ENCODE results near the gene PHLDA2.
A peak's percentile ranks its signal among the peaks of the same experiment; 100 is the strongest.
"Not testable (repeated sequence)": the region's sequence is repeated elsewhere in the genome, so short reads cannot be mapped to it uniquely, and the experiment has no call there.

The PHLDA2 gene

GRCh38 chr11:2912498-2912897, 16.7 kb downstream of the PHLDA2 start:
- DNase-seq = no peak

- no peak for DNase-seq
Measured at GRCh38 chr11:2911785-2912391, 17.3 kb downstream of the PHLDA2 start.

DNA sequence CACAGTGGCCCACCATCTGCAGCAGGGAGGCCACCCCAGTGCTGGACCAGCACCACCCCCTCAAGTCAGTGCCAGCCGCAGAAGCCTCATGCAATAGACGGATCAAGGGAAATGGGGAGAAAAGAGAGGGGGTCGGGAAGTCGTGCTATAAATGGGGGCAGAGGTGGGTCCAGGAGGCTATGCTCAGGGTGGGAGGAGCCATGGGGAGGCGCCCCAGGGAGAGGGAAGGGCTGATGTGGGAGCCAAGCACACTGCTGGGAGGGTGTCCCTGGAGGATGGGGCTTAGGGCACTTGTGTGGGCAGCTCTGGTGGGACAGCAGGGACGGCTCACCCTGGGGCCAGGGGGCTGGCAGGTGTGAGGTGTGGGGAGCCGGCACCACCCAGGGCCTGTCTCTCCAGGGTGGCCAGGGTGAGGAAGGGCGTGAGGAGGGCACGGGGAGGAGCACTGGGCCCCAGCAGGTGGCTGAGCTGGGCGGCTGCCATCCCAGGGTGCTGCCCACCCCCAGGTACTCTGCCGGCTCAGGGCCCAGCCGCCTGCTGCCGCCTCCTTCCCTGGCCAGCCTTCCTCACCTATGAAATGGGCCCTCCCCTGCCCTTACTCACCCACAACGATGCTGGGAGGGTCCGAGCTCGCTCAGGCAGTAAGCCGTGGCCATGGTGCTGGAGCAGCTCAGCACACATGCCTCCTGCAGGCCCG, 18.0 kb downstream of the PHLDA2 start:
- no peak for DNase-seq

DNA sequence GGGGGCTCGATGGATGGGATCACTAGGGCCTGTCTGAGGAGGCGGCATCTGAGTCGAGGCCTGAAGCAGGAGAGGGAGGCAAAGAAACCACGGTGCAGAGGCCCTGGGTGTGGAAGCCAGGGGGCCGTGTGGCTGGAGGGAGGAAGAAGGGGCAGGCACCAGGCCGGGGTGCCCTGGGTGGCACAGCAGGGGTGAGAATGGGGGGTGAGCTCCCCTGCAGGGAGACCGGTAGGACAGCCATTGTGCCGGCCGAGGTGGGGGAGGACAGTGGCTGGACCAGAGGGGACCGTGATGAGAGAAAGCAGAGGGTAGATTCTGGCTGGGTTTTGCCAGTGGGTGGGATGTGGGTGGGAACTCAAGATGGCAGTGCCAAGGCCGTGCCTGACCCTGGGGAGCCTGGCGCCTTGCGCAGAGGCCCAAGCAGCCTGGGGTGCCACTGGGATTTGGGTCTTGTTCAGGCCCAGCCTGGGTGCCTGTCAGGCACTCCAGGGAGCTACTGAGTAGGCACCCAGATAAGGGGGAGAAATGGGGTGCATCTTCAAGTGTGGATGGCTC, 18.7 kb downstream of the PHLDA2 start:
- DNase-seq = no peak

GRCh38 chr11:2909133-2909902, 19.9 kb downstream of the PHLDA2 start:
- DNase-seq = no peak

DNA sequence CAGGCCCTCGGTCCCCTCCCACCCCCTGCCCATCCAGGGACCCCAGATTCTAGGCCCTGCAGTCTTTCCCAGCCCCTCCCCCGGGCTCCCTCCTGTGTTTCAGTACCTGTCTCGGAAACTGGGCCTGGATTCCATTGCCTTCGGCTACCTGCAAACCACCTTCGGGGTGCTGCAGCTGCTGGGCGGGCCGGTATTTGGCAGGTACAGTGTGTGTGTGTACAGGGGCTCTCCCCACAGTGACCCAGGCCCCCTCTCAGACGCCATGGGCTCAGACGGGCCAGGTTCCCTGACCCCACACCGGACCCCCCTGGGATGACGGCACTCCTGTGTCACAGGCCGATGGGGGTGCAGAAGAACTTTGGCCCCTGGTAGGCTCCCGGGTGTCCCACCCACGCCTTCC, 21.1 kb downstream of the PHLDA2 start:
- no peak for DNase-seq

GRCh38 chr11:2905299-2905698, 23.9 kb downstream of the PHLDA2 start:
- not testable (repeated sequence) for DNase-seq

- DNase-seq = no peak
Measured at GRCh38 chr11:2904153-2905052, 24.8 kb downstream of the PHLDA2 start.

DNA sequence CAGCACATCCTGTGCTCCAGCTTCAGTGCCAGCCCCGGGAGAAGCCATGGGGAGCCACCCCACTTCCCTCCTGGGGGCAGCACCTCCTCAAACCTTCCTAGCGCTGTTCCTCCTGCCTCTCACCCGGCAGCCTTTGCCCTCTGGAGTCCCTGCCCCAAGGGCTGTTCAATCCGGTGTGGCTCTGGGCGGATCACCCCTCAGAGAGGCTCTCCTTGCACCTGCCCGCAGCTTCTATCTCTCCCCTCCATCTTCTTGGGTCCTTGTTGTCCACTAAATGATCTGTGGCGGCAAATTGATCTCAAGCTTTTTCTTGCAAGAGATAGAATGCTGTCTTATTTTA, 25.6 kb downstream of the PHLDA2 start:
- DNase-seq = no peak

DNA sequence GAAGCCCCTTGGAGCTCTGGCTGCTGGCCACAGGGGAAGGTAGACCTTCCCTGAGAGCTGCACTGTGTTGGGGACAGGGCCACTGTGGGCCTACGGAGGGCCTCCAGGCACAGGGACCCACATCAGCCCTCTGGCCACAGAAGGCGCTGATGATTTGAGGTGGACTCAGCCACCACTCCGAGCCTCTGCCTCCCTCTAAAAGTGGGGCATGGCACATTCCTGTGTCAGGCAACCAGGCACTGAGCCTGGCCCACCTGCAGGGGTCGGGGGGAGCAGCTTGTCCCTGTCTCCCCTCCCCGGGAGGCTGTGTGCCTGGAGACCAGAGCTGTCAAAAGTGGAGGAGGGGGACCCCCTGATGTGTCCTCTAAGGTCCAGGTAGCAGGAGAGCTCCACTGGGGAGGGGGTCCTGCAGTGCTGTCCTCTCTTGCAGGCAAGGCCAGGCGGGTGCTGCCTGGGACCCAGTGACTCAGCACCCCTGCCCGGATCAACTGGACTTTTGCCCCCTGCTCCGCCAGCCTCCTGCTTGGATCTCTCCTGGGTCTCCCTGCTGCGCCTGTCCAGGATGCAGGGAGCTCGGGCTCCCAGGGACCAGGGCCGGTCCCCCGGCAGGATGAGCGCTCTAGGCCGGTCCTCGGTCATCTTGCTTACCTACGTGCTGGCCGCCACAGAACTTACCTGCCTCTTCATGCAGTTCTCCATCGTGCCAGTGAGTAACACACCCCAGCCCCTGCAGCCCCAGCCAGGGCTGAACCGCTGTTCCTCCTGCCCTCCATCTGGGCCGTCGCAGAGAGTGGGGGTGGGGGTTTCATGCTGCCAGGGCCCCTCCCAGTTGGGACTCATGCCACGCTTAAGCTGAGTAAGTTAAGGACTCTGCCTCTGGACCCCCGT, 26.2 kb downstream of the PHLDA2 start:
- DNase-seq = no peak

DNA sequence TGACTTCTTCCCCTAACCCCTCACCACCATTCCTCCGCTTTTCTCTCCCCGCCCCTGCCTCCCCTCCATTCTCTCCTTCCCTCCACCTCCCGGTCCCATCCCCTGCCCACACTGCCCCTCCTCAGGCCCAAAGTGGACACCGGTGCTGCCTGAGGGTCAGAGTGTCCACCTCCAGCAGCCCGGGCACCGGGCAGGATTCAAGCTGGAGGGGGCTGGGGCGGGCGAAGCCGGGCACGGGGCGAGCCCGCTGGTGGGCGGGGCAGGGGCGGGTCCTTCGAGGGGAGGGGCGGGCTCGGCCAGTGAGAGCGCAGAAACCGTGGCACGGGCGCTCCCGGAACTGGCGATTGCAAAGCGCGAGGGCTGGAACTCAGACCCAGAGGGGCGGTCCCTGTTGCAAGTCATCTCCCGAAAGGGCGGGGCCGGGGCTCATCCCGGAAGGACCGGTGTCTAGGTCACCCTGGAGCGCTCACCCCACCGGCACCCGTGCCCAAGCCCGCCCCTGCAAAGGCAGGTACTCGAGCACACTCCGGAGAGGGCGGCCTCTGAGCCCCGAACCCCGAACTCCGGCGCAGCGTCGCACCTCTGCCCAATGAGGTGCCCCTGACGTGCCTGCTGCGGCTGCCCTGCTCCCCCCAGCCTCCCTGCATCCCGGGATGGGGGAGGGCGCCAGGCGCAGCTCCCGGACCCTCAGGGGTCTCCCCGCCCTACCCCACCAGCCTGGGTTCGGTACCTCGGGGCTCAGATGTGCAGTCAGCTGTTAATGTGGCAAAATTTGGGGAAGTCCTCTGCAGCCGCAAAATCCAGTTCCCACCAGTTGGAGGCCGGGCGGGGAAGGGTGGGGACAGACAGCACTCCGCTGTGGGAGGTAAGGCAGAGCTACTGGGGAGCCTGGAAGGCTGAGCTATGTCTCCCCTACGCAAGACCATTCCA, 27.1 kb downstream of the PHLDA2 start:
- peak; percentile 82 to 88 for DNase-seq

DNA sequence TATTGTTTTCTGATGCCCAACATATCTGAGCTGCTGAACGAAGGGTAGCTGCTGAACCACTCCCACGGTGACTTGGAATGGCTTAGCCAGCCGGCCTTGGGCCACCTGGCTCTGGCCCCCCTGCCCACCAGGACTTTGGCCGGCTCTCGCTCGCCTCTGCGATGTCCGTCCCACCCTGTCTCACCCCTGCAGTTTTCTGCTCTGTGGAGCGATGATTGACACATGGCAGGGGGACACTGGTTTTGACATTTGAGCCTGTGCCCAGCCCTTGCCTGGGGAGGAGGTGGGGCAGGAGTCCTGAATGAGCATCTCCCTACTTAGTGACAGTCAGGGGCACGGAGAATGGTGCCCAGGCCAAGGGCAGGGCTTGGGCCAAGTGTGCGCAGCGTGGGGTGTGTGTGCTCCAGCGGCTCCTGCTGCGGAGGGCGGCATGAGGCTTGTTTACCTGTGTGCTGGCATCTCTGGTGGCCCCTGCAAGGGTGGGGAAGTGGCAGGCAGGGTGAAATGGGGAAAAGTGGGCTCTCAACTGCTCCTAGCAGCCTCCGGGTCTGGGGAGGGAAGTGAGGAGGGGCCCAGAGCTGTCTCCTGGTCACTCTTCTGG, 27.9 kb downstream of the PHLDA2 start:
- no peak for DNase-seq

- DNase-seq = no peak
Measured at GRCh38 chr11:2899080-2899783, 30.0 kb downstream of the PHLDA2 start.

- DNase-seq = peak; percentile 31 to 52
Measured at GRCh38 chr11:2898366-2899079, 30.7 kb downstream of the PHLDA2 start.

DNA sequence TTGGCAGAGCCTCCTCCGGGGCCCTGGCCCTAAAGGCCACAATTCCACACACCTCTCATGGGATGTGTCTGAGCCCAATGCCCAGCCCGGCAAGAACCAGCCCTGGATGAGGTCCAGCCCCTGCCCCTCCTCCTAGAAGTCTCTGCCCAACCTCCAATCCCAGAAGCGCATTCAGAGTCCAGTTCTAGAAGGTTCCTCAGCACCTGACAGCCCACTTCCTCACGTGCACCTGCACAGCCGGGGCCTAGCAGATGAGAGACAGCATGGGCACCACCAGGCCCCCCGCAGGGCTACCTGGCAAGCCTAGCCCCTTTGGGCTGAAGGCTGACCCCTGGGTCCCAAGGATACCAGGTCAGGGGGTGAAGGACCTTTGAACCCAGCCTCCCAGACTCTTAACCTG, 32.2 kb downstream of the PHLDA2 start:
- DNase-seq = no peak

DNA sequence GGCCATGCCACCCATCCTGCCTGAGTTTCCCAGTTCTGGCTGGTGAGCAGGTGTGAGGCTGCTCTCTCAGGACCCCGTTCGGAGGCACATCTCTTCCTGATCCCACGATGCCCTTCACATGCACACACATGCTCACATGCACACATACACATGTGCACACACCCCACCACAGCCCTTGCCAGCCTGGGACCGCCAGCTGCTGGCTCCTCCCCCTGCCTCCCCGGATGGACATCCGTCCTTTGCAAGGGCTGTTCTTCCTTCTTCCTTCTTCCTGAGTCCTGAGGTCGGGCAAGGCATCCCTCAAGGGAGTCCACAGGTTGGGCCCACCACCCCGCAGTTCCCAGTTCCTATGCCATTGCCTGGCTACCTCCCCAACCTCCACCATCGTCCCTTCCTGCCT, 33.2 kb downstream of the PHLDA2 start:
- no peak for DNase-seq

DNA sequence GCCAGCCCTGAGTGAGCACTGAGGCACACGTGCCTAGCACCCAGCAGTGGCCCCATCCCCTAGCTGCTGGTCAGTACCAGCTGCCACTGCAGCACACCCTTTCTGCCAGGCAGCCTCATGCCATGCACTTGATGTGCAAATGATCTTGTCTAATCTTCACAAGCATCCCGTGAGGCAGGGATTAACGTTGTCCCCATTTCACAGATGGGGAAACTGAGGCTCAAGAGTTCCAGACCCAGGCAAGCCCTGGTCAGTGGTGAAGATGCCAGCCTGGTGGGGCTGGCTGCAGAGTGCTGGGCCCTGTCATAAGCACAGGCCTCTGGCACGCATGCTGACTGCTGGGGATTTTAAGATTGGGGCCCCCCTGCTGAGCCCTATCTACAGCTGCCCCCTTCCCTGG, 35.3 kb downstream of the PHLDA2 start:
- DNase-seq = no peak

GRCh38 chr11:2892967-2893528, 36.2 kb downstream of the PHLDA2 start:
- peak; percentile 29 to 30 for DNase-seq
